HepG2 (cell line): Measurements from ENCODE around the gene SIN3A. TPM values are rescaled to one million over a fixed set of nuclear protein-coding genes. Genes with fewer than 3 reads are reported as not detected.
A peak's percentile ranks its signal among the peaks of the same experiment; 100 is the strongest.

ENCODE experiments used
- AHR ChIP-seq: IDR thresholded peaks from 2 replicates; pipeline ENCODE4 v1.6.1; 2018; ENCODE audit warnings: missing genetic modification reagents, missing compliant biosample characterization
- ARID2 ChIP-seq: sonication (generic); formaldehyde crosslinking; IDR thresholded peaks from 2 replicates; pipeline ENCODE4 v1.8.1; 2022; ENCODE audit warnings: mild to moderate bottlenecking, missing genetic modification reagents, borderline replicate concordance
- ETV6 ChIP-seq: sonication (generic); formaldehyde crosslinking; conservative IDR thresholded peaks from 2 replicates; pipeline ENCODE4 v1.4.0; 2020; ENCODE audit warnings: missing genetic modification reagents
- FOXK1 ChIP-seq: sonication (generic); formaldehyde crosslinking; IDR thresholded peaks from 2 replicates; pipeline ENCODE4 v1.4.0; 2020; ENCODE audit warnings: low read depth, missing genetic modification reagents, borderline replicate concordance
- FOXP1 ChIP-seq, 2 experiments: fragments of 450-650 bp in 1 of 2; IDR thresholded peaks; 2 replicates each; pipeline ENCODE4 v1.6.1; 2017 to 2018; ENCODE audit warnings: antibody characterized with exemption in 1 of 2
- GABPA ChIP-seq, 2 experiments: IDR thresholded peaks; 2 replicates each; pipeline ENCODE4 v1.6.1; 2011 to 2016; ENCODE audit warnings: low read depth in 2 of 2, low read length in 1 of 2, missing biosample characterization in 1 of 2, missing genetic modification characterization in 1 of 2
- GABPB1 ChIP-seq: IDR thresholded peaks from 2 replicates; pipeline ENCODE4 v1.6.1; 2016; ENCODE audit warnings: mild to moderate bottlenecking, missing genetic modification reagents, moderate library complexity, missing compliant biosample characterization
- HES4 ChIP-seq: sonication (generic); formaldehyde crosslinking; IDR thresholded peaks from 2 replicates; pipeline ENCODE4 v1.9.0; 2021; ENCODE audit warnings: mild to moderate bottlenecking, missing genetic modification reagents, borderline replicate concordance
- HNRNPUL1 ChIP-seq: fragments of 200-400 bp; formaldehyde crosslinking; IDR thresholded peaks from 2 replicates; pipeline ENCODE4 v1.6.1; 2017; ENCODE audit warnings: low read depth, mild to moderate bottlenecking, low read length, moderate library complexity
- HOXA7 ChIP-seq: sonication (generic); formaldehyde crosslinking; IDR thresholded peaks from 2 replicates; pipeline ENCODE4 v1.8.1; 2022; ENCODE audit warnings: mild to moderate bottlenecking, missing genetic modification reagents, moderate library complexity
- IKZF5 ChIP-seq: IDR thresholded peaks from 2 replicates; pipeline ENCODE4 v1.6.1; 2018; ENCODE audit warnings: missing genetic modification reagents, mild to moderate bottlenecking, missing compliant biosample characterization
- IRF2 ChIP-seq: IDR thresholded peaks from 2 replicates; pipeline ENCODE4 v1.6.1; 2018; ENCODE audit warnings: missing genetic modification reagents, missing compliant biosample characterization
- KLF13 ChIP-seq: sonication (generic); formaldehyde crosslinking; IDR thresholded peaks from 2 replicates; pipeline ENCODE4 v1.4.0; 2020; ENCODE audit warnings: mild to moderate bottlenecking, missing genetic modification reagents
- KLF6 ChIP-seq: IDR thresholded peaks from 2 replicates; pipeline ENCODE4 v1.8.0; 2016; ENCODE audit warnings: missing biosample characterization, missing genetic modification reagents
- MAZ ChIP-seq, 2 experiments: sonication (generic) in 1 of 2; formaldehyde crosslinking in 1 of 2; IDR thresholded peaks; 2 replicates each; pipeline versions ENCODE4 v1.5.0 to v1.6.1; 2012 to 2020; ENCODE audit warnings: low read depth in 2 of 2, mild to moderate bottlenecking in 2 of 2, borderline replicate concordance in 1 of 2, improper control_type of control experiment in 1 of 2, low read length in 1 of 2, missing genetic modification reagents in 1 of 2, moderate library complexity in 1 of 2
- MIER2 ChIP-seq: IDR thresholded peaks from 2 replicates; pipeline ENCODE4 v1.6.1; 2016; ENCODE audit warnings: missing biosample characterization, missing genetic modification reagents
- PHF20 ChIP-seq: sonication (generic); formaldehyde crosslinking; IDR thresholded peaks from 2 replicates; pipeline ENCODE4 v1.5.0; 2020; ENCODE audit warnings: mild to moderate bottlenecking, missing genetic modification reagents
- SPEN ChIP-seq: sonication (generic); formaldehyde crosslinking; IDR thresholded peaks from 2 replicates; pipeline ENCODE4 v1.5.1; 2020; ENCODE audit warnings: low read depth, mild to moderate bottlenecking, missing genetic modification reagents
- TAF15 ChIP-seq: fragments of 200-400 bp; formaldehyde crosslinking; IDR thresholded peaks from one replicate; pipeline ENCODE4 v1.6.1; 2018; ENCODE audit warnings: mild to moderate bottlenecking, low read depth, low read length; ENCODE audit not compliant: poor library complexity, severe bottlenecking
- TCF12 ChIP-seq, 2 experiments: fragments of 450-650 bp in 1 of 2; sonication (generic) in 1 of 2; formaldehyde crosslinking in 1 of 2; IDR thresholded peaks; 2 replicates each; pipeline versions ENCODE4 v1.6.1 to v1.8.0; 2017 to 2022; ENCODE audit warnings: antibody characterized with exemption in 1 of 2, mild to moderate bottlenecking in 1 of 2, missing genetic modification reagents in 1 of 2, moderate library complexity in 1 of 2
- ZFAT ChIP-seq: sonication (generic); formaldehyde crosslinking; conservative IDR thresholded peaks from 2 replicates; pipeline ENCODE4 v1.8.1; 2023; ENCODE audit warnings: missing genetic modification reagents, inconsistent platforms
- ZFP91 ChIP-seq: sonication (generic); formaldehyde crosslinking; IDR thresholded peaks from 2 replicates; pipeline ENCODE4 v1.9.0; 2022; ENCODE audit warnings: missing genetic modification reagents, mild to moderate bottlenecking, borderline replicate concordance
- ZNF232 ChIP-seq: sonication (generic); formaldehyde crosslinking; IDR thresholded peaks from 2 replicates; pipeline ENCODE4 v1.4.0; 2020; ENCODE audit warnings: missing genetic modification reagents, borderline replicate concordance
- ZNF496 ChIP-seq: sonication (generic); formaldehyde crosslinking; IDR thresholded peaks from 2 replicates; pipeline ENCODE4 v1.8.1; 2023; ENCODE audit warnings: mild to moderate bottlenecking, moderate library complexity, missing genetic modification reagents; ENCODE audit not compliant: insufficient replicate concordance
- ZNF660 ChIP-seq: sonication (generic); formaldehyde crosslinking; IDR thresholded peaks from 2 replicates; pipeline ENCODE4 v1.5.1; 2020; ENCODE audit warnings: mild to moderate bottlenecking, low read depth, missing genetic modification reagents, borderline replicate concordance
- polyA plus RNA-seq, 8 experiments: library from polyadenylated mRNA; depleted of rRNA in 3 of 8; stranded (reverse) in 7 of 8; unstranded in 1 of 8; fragments of >200 nt; fragmentation: Illumina TruSeq in 4 of 8; extraction: Trizol in 4 of 8; gene quantifications; 2 replicates each; pipeline versions ENCODE4 v1.2.1 to v1.2.3, GENCODE V29; 2011 to 2016; ENCODE audit warnings: low read depth in 4 of 8, missing spikeins in 1 of 8, mixed read lengths in 1 of 8; ENCODE audit not compliant: insufficient read depth in 1 of 8
- total RNA-seq, 5 experiments: library from RNA; depleted of rRNA; stranded (reverse); fragments of >200 nt; fragmentation: Illumina TruSeq; extraction: Trizol; gene quantifications; 2 replicates each; pipeline ENCODE4 v1.2.3, GENCODE V29; 2016; ENCODE audit warnings: low read depth in 1 of 5
- TF ChIP-seq, protein P1 (sequence below): sonication (generic); formaldehyde crosslinking; IDR thresholded peaks from 2 replicates; pipeline ENCODE4 v1.5.1; 2020; ENCODE audit warnings: missing genetic modification reagents, mild to moderate bottlenecking, borderline replicate concordance

Gene SIN3A
- total and polyA plus RNA-seq, 2 of the 13 experiments (the other 11 are each of a cell fraction or from before 2014, with no cell fraction given), result 16.1 to 28.1 TPM

DNA sequence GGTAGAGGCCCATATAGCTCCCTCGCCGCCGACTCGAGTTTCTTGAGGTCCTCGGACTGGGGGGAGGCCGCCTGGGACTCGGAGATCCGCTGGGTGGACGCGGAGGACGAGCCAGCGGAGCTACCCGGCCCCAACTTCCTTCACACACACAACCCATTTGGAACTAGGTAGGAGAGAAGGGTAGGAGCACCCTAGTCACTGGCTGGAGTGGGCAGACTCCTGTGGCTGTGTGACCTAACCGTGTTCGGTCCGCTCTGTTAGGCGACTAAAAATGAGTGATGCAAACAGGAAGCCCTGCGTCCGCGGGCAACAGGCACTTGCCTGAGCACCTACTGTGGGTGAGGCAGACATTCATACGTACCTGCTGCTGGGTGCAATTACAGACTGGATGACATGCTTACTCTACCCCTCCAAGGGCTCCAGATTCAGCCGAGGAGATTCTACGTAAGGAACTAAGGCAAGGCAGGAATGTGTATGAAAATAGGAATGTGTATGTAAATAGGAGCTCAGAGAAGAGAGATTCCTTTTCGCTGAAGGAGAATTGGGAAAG is 4.6 kb upstream of the SIN3A start (continued):
- TF ChIP-seq, protein P1, sequence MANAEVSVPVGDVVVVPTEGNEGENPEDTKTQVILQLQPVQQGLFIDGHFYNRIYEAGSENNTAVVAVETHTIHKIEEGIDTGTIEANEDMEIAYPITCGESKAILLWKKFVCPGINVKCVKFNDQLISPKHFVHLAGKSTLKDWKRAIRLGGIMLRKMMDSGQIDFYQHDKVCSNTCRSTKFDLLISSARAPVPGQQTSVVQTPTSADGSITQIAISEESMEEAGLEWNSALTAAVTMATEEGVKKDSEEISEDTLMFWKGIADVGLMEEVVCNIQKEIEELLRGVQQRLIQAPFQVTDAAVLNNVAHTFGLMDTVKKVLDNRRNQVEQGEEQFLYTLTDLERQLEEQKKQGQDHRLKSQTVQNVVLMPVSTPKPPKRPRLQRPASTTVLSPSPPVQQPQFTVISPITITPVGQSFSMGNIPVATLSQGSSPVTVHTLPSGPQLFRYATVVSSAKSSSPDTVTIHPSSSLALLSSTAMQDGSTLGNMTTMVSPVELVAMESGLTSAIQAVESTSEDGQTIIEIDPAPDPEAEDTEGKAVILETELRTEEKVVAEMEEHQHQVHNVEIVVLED (CRISPR knock-in tag), result no peak
- no peak for TF ChIP-seq HOXA7 (CRISPR knock-in tag)
- TF ChIP-seq TCF12 (IDR thresholded peaks at IDR 0.05), result no peak
- no peak for TF ChIP-seq TCF12 (CRISPR knock-in tag; IDR thresholded peaks at IDR 0.05)
- TF ChIP-seq HES4 (CRISPR knock-in tag), result no peak
- no peak for TF ChIP-seq MIER2 (CRISPR knock-in tag)
- no peak for TF ChIP-seq ETV6 (CRISPR knock-in tag)
- TF ChIP-seq GABPA (IDR thresholded peaks at IDR 0.05; ENCODE audit: low read depth, low read length), result no peak
- TF ChIP-seq GABPA (CRISPR knock-in tag; IDR thresholded peaks at IDR 0.05; ENCODE audit: low read depth), result peak; percentile 50
- no peak for TF ChIP-seq ARID2
- no peak for TF ChIP-seq ZNF496
- TF ChIP-seq ZFP91 (CRISPR knock-in tag), result peak; percentile 51; the same call in 1 of the 2 replicates
- no peak; the same call in 1 of the 2 replicates for TF ChIP-seq IRF2 (CRISPR knock-in tag)
- no peak for TF ChIP-seq SPEN
- TF ChIP-seq AHR (CRISPR knock-in tag), result no peak
- TF ChIP-seq FOXP1 (IDR thresholded peaks at IDR 0.05), result no peak
- TF ChIP-seq FOXP1 (CRISPR knock-in tag; IDR thresholded peaks at IDR 0.05), result no peak
- TF ChIP-seq ZFAT (CRISPR knock-in tag), result no peak
- no peak for TF ChIP-seq ZNF232 (CRISPR knock-in tag)
- TF ChIP-seq FOXK1 (CRISPR knock-in tag), result no peak
- TF ChIP-seq ZNF660 (CRISPR knock-in tag), result no peak
- no peak for TF ChIP-seq KLF13 (CRISPR knock-in tag)
- no peak for TF ChIP-seq PHF20 (CRISPR knock-in tag)
- no peak for TF ChIP-seq KLF6 (CRISPR knock-in tag)
- 0 out of 2 replicates have a peak, but pooled peaks have one; percentile 23 for TF ChIP-seq GABPB1 (CRISPR knock-in tag)
- no peak for TF ChIP-seq HNRNPUL1
- TF ChIP-seq IKZF5 (CRISPR knock-in tag), result no peak
- no peak for TF ChIP-seq TAF15
- TF ChIP-seq MAZ (IDR thresholded peaks at IDR 0.05; ENCODE audit: borderline replicate concordance, low read depth, low read length), result no peak
- no peak for TF ChIP-seq MAZ (CRISPR knock-in tag; IDR thresholded peaks at IDR 0.05; ENCODE audit: low read depth)
